Measurements from ENCODE around the gene SLC2A9. TPM values are rescaled to one million over a fixed set of nuclear protein-coding genes. Genes with fewer than 3 reads are reported as not detected.
"Not testable (repeated sequence)": the region's sequence is repeated elsewhere in the genome, so short reads cannot be mapped to it uniquely, and the experiment has no call there.

Gene SLC2A9
- polyA plus RNA-seq, 1 donor = 5.0 TPM

- no peak for DNase-seq
Measured at GRCh38 chr4:9812501-9813340, 208.6 kb downstream of the SLC2A9 start.

- DNase-seq = no peak
Measured at GRCh38 chr4:9811806-9812205, 209.5 kb downstream of the SLC2A9 start.

- no peak for DNase-seq
Measured at GRCh38 chr4:9808077-9808476, 213.2 kb downstream of the SLC2A9 start.

DNA sequence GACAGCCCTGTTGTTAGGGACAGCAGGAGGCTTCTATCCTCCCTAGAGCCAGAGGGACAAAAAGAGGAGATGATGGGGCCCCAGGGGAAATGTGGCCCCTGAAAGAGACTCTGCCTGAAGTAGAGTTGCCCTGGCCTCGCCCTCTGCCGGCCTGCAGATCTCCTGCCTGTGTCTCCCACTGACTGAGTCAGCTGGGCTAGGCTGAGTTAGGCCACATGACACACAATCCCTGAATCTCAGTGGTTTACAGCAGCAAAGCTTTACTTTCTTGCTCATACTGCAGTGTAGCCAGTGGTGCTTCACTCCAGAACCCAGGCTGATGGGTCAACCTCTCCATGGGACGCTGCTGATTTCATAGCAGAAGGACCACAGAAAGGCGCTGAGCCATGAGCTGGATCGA lies 216.4 kb downstream of the SLC2A9 start:
- DNase-seq = no peak

GRCh38 chr4:9800848-9801247 lies 220.4 kb downstream of the SLC2A9 start:
- no peak for DNase-seq

DNA sequence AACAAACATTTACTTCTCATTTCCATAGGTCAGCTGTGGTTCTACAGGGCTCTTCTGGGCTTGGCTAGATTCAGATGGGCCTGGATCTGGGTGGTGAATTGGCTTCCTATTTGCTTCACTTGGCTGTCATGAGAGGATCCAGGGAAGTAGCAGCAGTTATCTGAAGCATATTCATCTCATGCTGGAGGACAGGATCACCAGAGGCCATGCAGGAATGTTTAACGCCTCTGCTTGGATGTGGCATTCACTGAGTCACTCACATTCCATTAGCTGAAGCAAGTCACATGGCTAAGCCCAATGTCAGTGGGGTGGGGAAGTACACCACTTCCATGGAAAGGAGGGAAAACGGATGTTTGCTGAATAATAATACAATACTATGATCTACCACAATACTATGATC lies 224.7 kb downstream of the SLC2A9 start:
- DNase-seq = not testable (repeated sequence)

GRCh38 chr4:9792381-9792780 lies 228.9 kb downstream of the SLC2A9 start:
- DNase-seq = no peak

GRCh38 chr4:9785891-9786290 lies 235.4 kb downstream of the SLC2A9 start:
- not testable (repeated sequence) for DNase-seq

GRCh38 chr4:9782136-9782436 lies 239.2 kb downstream of the SLC2A9 start:
- DNase-seq = no peak

DNA sequence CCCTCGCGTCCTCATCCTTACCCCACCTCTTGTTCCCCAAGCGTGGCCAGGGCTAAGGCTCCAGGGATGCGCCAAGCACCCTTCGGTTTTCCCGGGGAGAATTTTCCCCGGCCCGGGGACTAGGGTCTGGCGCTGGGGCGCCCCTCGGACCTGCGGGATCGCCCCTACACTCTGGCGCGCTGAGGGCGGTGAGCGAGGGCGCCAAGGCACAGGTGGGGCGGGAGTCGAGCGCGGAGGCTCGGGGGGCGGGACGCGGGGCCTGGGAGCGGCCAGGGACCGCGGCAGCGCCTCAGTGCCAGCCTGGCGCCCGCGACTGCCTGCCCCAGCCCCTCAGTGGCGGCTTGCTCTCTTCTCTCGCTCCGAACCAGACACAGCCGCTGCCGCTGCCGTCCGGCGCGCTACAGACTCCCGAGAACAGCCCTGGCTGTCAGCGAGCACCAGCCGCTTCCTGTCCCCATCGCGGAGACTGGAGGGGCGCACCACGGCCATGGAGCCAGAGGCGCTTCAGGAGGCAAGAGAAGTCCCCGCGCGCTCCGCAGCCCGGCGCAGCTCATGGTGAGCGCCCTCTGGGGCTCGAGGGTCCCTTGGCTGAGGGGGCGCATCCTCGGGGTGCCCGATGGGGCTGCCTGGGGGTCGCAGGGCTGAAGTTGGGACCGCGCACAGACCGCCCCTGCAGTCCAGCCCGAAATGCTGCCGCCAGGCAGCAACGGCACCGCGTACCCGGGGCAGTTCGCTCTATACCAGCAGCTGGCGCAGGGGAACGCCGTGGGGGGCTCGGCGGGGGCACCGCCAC lies 239.8 kb downstream of the SLC2A9 start, which contains the start of gene DRD5:
Gene DRD5 (plus strand): TSS at position 292 of the 793 bp plus-strand sequence. CDS start 396 bp downstream, at position 688.
- no peak for DNase-seq

Other genes with a start within 250 kb of the SLC2A9 start
- 0.44 TPM for gene DRD5, start 239.9 kb downstream of the SLC2A9 start, polyA plus RNA-seq (ENCODE audit: insufficient read length)
- gene WDR1, start 95.3 kb upstream of the SLC2A9 start, polyA plus RNA-seq (ENCODE audit: insufficient read length) = 164 TPM

Data from hindlimb muscle (tissue), 1 donor.